Right lobe of liver (tissue), 6 donors: ENCODE measurements around the gene SAMD9. TPM values are rescaled to one million over a fixed set of nuclear protein-coding genes. Genes with fewer than 3 reads are reported as not detected.
"Not testable (repeated sequence)": the region's sequence is repeated elsewhere in the genome, so short reads cannot be mapped to it uniquely, and the experiment has no call there.

Source experiments
- ATAC-seq, 4 donors: fragments of 200-7000 bp; cut with Tn5 transposase; one replicate each; pipeline ENCODE4 v1.9.1; 2020; ENCODE audit warnings: mild to moderate bottlenecking in 4 of 4, moderate library complexity in 4 of 4
- DNase-seq, 3 donors: peaks; one replicate each; pipeline ENCODE4 v3.0.0-alpha.2; 2020
- H3K27ac ChIP-seq, 3 donors: fragments of 200-600 bp; one replicate each; pipeline ENCODE4 v1.8.0; 2022
- H3K27me3 ChIP-seq, 2 donors: fragments of 200-600 bp; one replicate each; pipeline ENCODE4 v1.8.0; 2022
- H3K36me3 ChIP-seq, 4 donors: fragments of 200-600 bp; sonication (generic) in 1 of 4; one replicate each; pipeline versions ENCODE4 v1.5.1 to v1.8.0; 2017 to 2022; ENCODE audit warnings: control low read depth in 1 of 4
- H3K4me1 ChIP-seq, 4 donors: fragments of 200-600 bp; sonication (generic) in 1 of 4; one replicate each; pipeline versions ENCODE4 v1.5.1 to v1.8.0; 2017 to 2022; ENCODE audit warnings: control low read depth in 1 of 4
- H3K4me3 ChIP-seq, 3 donors: fragments of 200-600 bp; one replicate each; pipeline ENCODE4 v1.8.0; 2022
- H3K9me3 ChIP-seq, 4 donors: fragments of 200-600 bp; sonication (generic) in 1 of 4; one replicate each; pipeline versions ENCODE4 v1.5.1 to v1.8.0; 2017 to 2022; ENCODE audit warnings: control low read depth in 1 of 4
- CTCF ChIP-seq, 4 donors: fragments of 200-600 bp in 3 of 4; fragments of 450-650 bp in 1 of 4; IDR thresholded peaks; one replicate each; pipeline versions ENCODE4 v1.5.1 to v1.8.0; 2016 to 2022; ENCODE audit warnings: antibody characterized with exemption in 4 of 4, mild to moderate bottlenecking in 2 of 4
- POLR2A ChIP-seq: fragments of 450-650 bp; IDR thresholded peaks from one replicate; pipeline ENCODE4 v1.6.1; 2017; ENCODE audit warnings: antibody characterized with exemption, mild to moderate bottlenecking
- WGBS: methylation state at CpG from one replicate; pipeline ENCODE4 v1.1.6; 2018; ENCODE audit warnings: low coverage, low lambda C conversion rate; ENCODE audit not compliant: insufficient coverage; ENCODE audit errors: missing lambda C conversion rate; 5-methylcytosine and 5-hydroxymethylcytosine counted together
- intact Hi-C, 2 donors: fragments of 100-400 bp; cut with DNase I; formaldehyde crosslinking; loops; one replicate each; pipeline versions ENCODE4 v1.11.2 to v1.14.1; 2022
- total RNA-seq, 6 experiments: library from RNA; depleted of rRNA in 2 of 6; stranded (reverse); fragments of >200 nt in 2 of 6; fragmentation: NEBNext Ultra II Directional in 3 of 6; extraction: Animal tissue kit (Norgen Biotek cat#: 25700) in 3 of 6; gene quantifications; one replicate each; pipeline versions ENCODE4 v1.1.0 to v1.2.4, GENCODE V29; 2016 to 2023
- donor health status: DM: no; HTN: yes; CAD: no.
- donor health status: DM: no; HTN: no; CAD: no.
- donor health status: DM: no; HTN: no; CAD: no.
- donor health status: DM: no; HTN: yes; CAD: no.
- donor health status: DM: no; HTN: yes; CAD: no.

SAMD9 gene
- total RNA-seq, 6 experiments from 2014 or later, result 1.4 to 3.5 (median 2.8) TPM

- no peaks in the 10 kb centered on the region for H3K4me1 ChIP-seq
- 44% methylated on average over 1 of the region's 2 CpGs for WGBS
- no peak overlapping the region for H3K27ac ChIP-seq
- no peak for TF ChIP-seq POLR2A
- H3K9me3 ChIP-seq, result peaks cover 0 to 5% (median 0%) of the 10 kb centered on the region in 4 donors
- no peak overlapping the region for H3K4me3 ChIP-seq
- no peaks in the 10 kb centered on the region for H3K27me3 ChIP-seq
- intact Hi-C loops, result no loop called here
- H3K36me3 ChIP-seq, result no peaks in the 10 kb centered on the region
- DNase-seq (no peak), ATAC-seq (no peak)
Observed at GRCh38 chr7:93097388-93097787, 20.4 kb downstream of the SAMD9 start.

DNA sequence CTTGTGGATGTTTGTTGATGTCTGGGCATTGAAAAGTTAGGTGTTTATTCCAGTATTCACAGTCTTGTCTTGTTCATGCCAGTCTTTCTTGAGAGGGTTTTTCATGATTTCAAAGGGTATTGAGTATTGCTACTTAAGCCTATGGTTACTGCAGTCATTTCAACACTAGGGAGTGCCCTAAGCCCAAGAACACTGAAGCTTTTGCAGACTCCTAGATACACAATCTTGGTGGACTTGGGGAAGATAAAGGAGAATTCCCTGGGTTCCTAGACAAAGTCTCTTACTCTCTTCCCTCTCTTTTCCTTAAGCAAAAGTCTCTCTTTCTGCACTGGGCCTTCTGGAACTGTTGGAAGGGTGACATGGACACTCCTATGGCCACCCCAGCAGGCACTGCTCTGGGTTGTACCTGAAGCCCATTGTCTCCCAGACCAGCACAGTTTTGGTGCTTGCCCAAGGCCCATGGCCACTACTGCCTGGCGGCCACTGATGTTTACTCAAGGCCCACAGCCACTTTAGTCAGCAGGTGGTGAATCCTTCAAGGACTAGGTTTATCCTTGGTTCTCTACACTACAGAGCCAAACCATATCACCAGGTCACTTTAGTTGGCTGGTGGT is 24.9 kb downstream of the SAMD9 start:
- Histone ChIP-seq H3K36me3 (no peaks in the 10 kb centered on the region), H3K27me3 (no peaks in the 10 kb centered on the region), H3K4me1 (no peaks in the 10 kb centered on the region), H3K4me3 (no peak overlapping the region), H3K27ac (no peak overlapping the region), H3K9me3 (no peaks in the 10 kb centered on the region)
- WGBS, result 67% methylated on average over 1 of the region's 1 CpG
- intact Hi-C loops, result no loop called here
- ATAC-seq (peak; percentile 37 to 68 (median 55)), DNase-seq (no peak)
- TF ChIP-seq POLR2A, result no peak
- TF ChIP-seq CTCF (IDR thresholded peaks at IDR 0.05), result peak in 3 of 4 donors; percentile 26 to 42 (median 37)

- ATAC-seq, intact Hi-C loops: not testable (repeated sequence)
Observed at GRCh38 chr7:93073357-93073756, 44.4 kb downstream of the SAMD9 start.

GRCh38 chr7:93062599-93062998 is 55.2 kb downstream of the SAMD9 start:
- Histone ChIP-seq H3K4me1 (no peaks in the 10 kb centered on the region), H3K9me3 (no peaks in the 10 kb centered on the region), H3K27me3 (no peaks in the 10 kb centered on the region), H3K36me3 (no peaks in the 10 kb centered on the region), H3K27ac (no peak overlapping the region), H3K4me3 (no peak overlapping the region)
- 68% methylated on average over 4 of the region's 4 CpGs for WGBS
- TF ChIP-seq POLR2A, result no peak
- TF ChIP-seq CTCF (IDR thresholded peaks at IDR 0.05), result no peak
- no peak for ATAC-seq
- intact Hi-C loops, result no loop called here
- DNase-seq, result no peak

More at GRCh38 chr7:93073357-93073756, 44.4 kb downstream of the SAMD9 start:
- H3K4me1 ChIP-seq, DNase-seq, H3K4me3 ChIP-seq, H3K36me3 ChIP-seq, H3K27ac ChIP-seq, H3K9me3 ChIP-seq, H3K27me3 ChIP-seq: not testable (repeated sequence)
- no CpG with 5 or more reads among the region's 9 CpGs for WGBS

DNA sequence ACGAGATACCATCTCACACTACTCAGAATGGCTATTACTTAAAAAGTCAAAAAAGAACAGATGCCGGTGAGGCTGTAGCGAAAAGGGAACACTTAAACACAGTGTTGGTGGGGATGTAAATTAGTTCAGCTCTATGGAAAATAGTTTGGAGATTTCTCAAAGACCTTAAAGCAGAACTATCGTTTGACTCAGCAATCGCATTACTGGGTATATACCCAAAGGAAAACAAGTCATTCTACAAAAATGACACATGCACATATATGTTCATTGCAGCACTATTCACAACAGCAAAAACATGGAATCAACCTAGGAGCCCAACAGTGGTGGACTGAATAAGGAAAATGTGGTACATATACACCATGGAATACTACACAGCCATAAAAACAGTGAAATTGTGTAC is 56.9 kb downstream of the SAMD9 start:
- Histone ChIP-seq H3K4me3 (no peak overlapping the region), H3K36me3 (no peaks in the 10 kb centered on the region), H3K27me3 (no peaks in the 10 kb centered on the region), H3K27ac (no peak overlapping the region), H3K9me3 (no peaks in the 10 kb centered on the region), H3K4me1 (no peaks in the 10 kb centered on the region)
- DNase-seq (no peak), ATAC-seq (no peak)
- TF ChIP-seq POLR2A (no peak), CTCF (IDR thresholded peaks at IDR 0.05) (no peak)
- intact Hi-C loops, result no loop called here
- WGBS, result 57% methylated on average over 5 of the region's 5 CpGs

DNA sequence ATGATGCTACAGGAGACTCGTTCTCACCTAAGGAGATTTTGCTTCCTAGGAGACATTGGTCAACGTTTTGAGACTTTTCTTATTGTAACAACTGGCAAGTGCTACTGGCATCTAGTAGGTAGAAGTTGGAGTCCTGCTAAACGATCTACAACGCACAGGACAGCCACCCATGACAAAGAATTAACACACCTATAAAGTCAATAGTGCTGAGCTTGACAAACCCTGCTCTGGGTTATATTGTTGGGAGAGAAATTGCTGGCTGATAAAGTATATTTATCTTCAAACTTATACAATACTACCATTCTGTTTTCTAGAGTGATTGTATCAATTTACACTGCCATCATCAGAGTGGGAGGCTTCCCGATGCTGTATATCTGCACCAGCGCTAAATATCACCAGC is 57.8 kb downstream of the SAMD9 start:
- Histone ChIP-seq H3K36me3 (no peaks in the 10 kb centered on the region), H3K27me3 (no peaks in the 10 kb centered on the region), H3K4me3 (no peak overlapping the region), H3K9me3 (no peaks in the 10 kb centered on the region), H3K4me1 (no peaks in the 10 kb centered on the region), H3K27ac (no peak overlapping the region)
- DNase-seq, result no peak
- no peak for ATAC-seq
- intact Hi-C loops, result no loop called here
- TF ChIP-seq POLR2A, result no peak
- TF ChIP-seq CTCF (IDR thresholded peaks at IDR 0.05), result no peak
- WGBS, result 69% methylated on average over 6 of the region's 6 CpGs

- H3K36me3 ChIP-seq, H3K4me3 ChIP-seq, H3K27ac ChIP-seq, ATAC-seq, intact Hi-C loops, DNase-seq, H3K9me3 ChIP-seq, H3K4me1 ChIP-seq, H3K27me3 ChIP-seq: not testable (repeated sequence)
- 50% methylated on average over 1 of the region's 1 CpG for WGBS
Observed at GRCh38 chr7:93056621-93057020, 61.2 kb downstream of the SAMD9 start.
